PFSK-1 (cell line): Measurements from ENCODE around the gene COX7A2.

Experiments used
- FOXP2 ChIP-seq: optimal IDR thresholded peaks from 2 replicates; pipeline ENCODE3; 2011; ENCODE audit warnings: borderline replicate concordance, control low read depth, inconsistent platforms; ENCODE audit not compliant: insufficient read depth; ENCODE audit errors: extremely low read length, extremely low read depth
- POLR2AphosphoS5 ChIP-seq: IDR thresholded peaks from 2 replicates; pipeline ENCODE4 v1.6.1; 2012; ENCODE audit warnings: low read depth, mild to moderate bottlenecking, control low read depth, low read length, moderate library complexity
- REST ChIP-seq, 2 experiments: IDR thresholded peaks; 2 replicates each; pipeline versions ENCODE4 v1.6.1 to v1.8.0; 2011 to 2012; ENCODE audit warnings: low read depth in 2 of 2, low read length in 2 of 2, control low read depth in 1 of 2, inconsistent platforms in 1 of 2, mild to moderate bottlenecking in 1 of 2, moderate library complexity in 1 of 2; ENCODE audit not compliant: insufficient read depth in 1 of 2
- SIN3A ChIP-seq: IDR thresholded peaks from 2 replicates; pipeline ENCODE4 v1.6.1; 2012; ENCODE audit warnings: mild to moderate bottlenecking, low read length, moderate library complexity, borderline replicate concordance; ENCODE audit not compliant: insufficient read depth
- TAF1 ChIP-seq: IDR thresholded peaks from 2 replicates; pipeline ENCODE4 v1.6.1; 2012; ENCODE audit warnings: low read length, control low read depth, borderline replicate concordance; ENCODE audit not compliant: insufficient read depth

Gene COX7A2

DNA sequence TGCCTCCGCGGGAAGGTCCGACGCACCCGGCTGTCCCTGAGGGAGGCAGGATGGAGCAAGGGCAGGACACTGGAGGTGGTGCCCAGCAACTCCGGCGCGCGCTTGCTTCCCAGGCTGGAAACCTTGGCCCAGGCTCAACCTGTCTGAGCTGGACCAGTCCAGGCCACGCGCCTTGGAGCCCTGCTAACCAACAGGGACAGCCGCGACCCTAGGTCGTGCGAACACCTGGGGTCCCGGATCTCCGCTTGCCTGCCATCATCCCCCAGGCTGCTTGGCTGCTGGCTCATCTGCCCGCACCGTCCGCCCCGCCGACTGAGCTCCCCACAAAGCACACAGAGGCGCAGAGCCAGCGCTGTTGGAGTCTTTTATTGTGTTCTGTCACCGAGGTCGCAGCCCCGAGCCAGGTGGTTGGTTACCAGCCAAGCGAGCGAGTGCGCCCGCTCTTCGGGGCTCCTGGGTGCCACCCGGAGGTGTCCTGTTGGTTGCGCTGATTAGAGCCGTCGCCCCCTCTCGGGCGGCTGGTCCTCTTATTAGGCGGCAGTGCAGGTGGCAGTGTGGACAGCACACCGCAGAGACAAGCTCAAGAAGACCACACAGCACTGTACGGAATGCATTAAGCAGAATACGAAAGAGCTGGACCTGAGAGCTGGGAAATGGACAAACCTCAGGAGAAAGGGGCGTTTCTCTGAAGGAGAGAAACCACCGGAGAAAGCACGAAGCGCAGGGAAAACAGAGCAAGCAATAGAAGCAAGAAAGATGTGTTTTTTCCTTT lies 41.5 kb downstream of the COX7A2 start:
- TF ChIP-seq REST (IDR thresholded peaks at IDR 0.05; ENCODE audit: insufficient read depth in 1 of 2, low read depth in 2 of 2, low read length in 2 of 2) (no peak), SIN3A (no peak), POLR2AphosphoS5 (no peak), TAF1 (no peak), FOXP2 (no peak)

GRCh38 chr6:75201021-75201420 lies 42.6 kb downstream of the COX7A2 start:
- TF ChIP-seq POLR2AphosphoS5 (no peak), REST (IDR thresholded peaks at IDR 0.05; ENCODE audit: insufficient read depth in 1 of 2, low read depth in 2 of 2, low read length in 2 of 2) (no peak), FOXP2 (no peak), TAF1 (no peak), SIN3A (no peak)

DNA sequence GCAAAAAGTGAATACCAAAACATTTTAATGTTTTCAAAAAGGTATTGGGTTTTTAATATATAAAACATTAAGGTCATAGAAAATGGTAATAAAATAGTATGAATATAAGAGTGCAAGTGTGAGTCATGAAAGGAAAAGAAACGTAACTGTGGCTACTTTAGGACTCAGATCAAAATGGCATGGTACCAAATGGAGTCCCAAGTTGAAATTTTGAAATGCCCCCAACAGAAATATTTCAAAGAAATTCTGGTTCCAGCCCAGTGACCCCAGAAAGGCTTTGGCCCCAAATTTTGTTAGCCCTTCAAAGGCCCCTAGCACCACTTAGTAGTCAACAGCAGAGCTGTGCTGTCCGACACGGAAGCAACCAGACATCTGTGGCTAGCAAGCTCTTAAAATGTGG lies 43.7 kb downstream of the COX7A2 start:
- TF ChIP-seq FOXP2: no peak
- TF ChIP-seq REST (IDR thresholded peaks at IDR 0.05; ENCODE audit: insufficient read depth in 1 of 2, low read depth in 2 of 2, low read length in 2 of 2): no peak
- TF ChIP-seq POLR2AphosphoS5: no peak
- no peak for TF ChIP-seq SIN3A
- no peak for TF ChIP-seq TAF1

GRCh38 chr6:75196081-75196687 lies 47.4 kb downstream of the COX7A2 start:
- TF ChIP-seq TAF1 (no peak), POLR2AphosphoS5 (no peak), REST (IDR thresholded peaks at IDR 0.05; ENCODE audit: insufficient read depth in 1 of 2, low read depth in 2 of 2, low read length in 2 of 2) (no peak), FOXP2 (no peak), SIN3A (no peak)
